H54 (cell line): ENCODE results near the gene SAP130.

ENCODE experiments used
- DNase-seq: peaks from one replicate; pipeline ENCODE4 v3.0.0; 2011; ENCODE audit warnings: low spot score, mixed read lengths; ENCODE audit not compliant: insufficient read length
- FAIRE-seq: peaks from 3 replicates; lab custom pipeline; 2011; peaks lifted over from hg19 to GRCh38; lab: Jason Lieb, UNC
- POLR2A ChIP-seq: IDR thresholded peaks from 2 replicates; pipeline ENCODE4 v1.6.1; 2011; ENCODE audit warnings: low read depth, mild to moderate bottlenecking, low read length

SAP130 gene

DNA sequence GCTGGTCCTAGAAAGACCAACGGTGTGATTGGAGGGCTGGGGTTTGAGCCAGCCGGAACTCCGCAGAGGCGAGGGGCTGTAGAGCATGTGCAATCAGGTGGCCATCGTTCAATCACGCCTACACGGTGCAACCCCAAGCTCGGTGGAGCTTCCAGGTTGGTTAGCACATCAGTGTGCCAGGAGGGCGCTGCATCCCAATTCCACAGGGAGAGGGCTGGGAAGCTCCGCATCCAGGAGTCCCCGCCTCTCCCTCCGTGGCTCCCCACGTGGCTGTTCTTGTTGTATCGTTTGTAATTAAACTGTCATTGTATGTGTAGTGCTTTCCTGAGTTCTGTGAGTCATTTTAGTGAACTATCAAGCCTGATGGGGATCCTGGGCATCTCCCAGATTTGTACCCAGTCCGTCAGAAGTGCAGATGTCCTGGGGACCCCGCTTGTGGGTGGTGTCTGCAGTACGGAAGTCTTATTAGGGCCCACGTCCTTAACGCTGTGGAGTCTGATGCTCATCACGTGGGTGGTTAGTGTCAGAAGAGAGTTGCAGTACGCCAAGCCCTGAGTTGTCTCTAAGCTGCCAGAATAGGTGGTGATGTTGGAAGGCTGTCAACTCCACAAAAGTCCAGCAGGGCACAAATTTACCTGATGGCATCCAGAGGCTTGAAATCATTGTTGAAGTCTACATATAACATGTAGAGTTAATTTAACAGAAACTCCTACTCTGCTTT, 121.5 kb downstream of the SAP130 start:
- TF ChIP-seq POLR2A: no peak
- FAIRE-seq: no peak
- peak; percentile 26 for DNase-seq

DNA sequence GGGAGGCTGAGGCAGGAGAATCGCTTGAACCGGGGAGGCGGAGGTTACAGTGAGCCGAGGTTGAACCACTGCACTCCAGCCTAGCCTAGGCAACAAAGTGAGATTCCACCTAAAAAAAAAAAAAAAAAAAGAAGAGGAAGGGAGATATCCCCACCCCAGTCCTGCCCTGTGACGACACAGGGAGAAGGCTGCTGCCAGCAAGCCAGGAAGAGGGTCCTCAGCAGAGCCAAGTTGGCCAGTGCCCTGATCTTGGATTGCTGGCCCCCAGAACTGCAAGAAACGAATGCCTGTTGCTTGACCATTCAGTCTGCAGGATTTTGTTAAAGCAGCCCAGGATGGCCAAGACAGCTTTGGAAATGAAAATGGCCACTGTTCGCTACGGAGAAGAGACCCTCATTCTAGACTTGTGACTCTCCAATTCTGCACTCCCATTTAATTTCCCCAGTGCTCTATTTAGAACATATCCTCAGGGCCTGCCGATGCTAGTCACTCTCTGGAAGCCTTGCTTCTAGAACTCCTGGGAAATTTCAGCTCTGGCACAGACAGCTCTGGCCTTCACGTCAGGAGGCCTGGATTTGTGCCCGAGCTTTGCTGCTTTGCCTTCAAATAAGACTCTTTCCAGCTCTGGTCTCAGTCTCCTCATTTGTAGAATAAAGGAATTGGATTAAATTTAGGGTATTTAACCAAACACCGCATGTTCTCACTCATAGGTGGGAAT, 126.4 kb downstream of the SAP130 start:
- DNase-seq (no peak), FAIRE-seq (no peak)
- no peak for TF ChIP-seq POLR2A

DNA sequence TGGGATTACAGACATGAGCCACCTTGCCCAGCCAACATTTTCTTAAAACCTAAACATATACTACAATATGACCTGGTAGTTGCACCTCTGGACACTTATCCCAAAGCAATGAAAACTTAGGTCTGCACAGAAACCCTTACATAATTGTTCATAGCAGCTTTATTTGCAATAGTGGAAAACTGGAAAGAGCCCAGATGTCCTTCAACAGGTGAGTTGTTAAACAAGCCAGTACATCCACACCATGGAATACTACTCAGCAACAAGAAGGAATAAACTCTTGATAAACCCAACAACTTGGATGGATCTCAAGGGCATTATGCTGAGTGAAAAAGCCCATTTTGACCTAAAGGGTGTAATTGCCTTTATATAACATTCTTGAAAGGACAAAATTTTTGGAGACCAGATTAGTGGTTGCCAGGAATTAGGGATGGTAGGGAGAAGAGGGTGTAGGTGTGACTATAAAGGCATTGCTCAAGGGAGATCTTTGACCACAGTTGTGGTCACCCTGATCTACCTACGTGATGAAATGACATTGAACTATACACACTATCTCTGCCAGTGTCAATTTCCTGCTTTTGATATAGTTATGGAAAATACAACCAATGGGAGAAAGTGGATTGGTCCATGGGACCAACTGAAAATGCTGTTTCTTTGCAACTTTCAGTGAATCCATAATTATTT, 130.2 kb downstream of the SAP130 start:
- DNase-seq (no peak), FAIRE-seq (no peak)
- TF ChIP-seq POLR2A: no peak

DNA sequence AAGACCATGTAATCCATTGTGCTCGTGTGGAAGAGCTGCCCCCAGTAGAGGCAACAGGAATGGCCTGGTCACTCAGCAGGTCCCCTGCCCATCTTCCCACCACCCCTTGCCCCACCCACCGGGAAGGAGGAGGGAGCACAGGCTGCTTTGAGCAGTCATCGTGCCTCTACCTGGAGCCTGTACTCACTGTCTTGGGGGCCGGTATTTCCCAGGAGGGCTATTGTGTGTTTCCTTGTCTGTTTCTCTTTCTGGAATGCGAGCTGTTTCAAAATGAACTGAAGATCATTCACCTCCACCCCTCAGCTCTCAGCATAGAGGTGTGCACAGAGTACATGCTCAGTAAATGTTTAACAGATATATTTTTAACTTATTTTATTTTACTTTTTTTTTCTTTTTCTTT, 134.4 kb downstream of the SAP130 start:
- no peak for DNase-seq
- no peak for FAIRE-seq
- no peak for TF ChIP-seq POLR2A

DNA sequence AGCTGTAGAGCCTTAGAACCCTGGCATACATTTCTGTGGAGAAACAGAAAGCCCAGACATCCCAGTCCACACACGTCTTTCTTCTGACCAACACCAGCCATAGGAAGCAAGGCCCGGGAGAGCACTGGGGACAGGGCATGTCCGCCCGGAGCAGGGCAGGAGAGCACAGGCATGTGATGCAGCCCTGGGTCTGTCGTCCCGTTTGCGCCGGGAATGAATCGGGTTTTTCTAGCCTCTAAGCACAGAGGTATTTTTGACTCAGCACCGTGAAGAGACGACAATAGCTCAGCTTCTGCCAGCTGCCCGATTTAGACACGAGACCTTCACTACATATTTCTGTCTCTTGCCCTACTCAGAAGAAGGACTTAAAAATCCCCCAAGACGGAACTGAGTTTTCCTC, 134.8 kb downstream of the SAP130 start:
- TF ChIP-seq POLR2A: no peak
- FAIRE-seq (no peak), DNase-seq (no peak)

DNA sequence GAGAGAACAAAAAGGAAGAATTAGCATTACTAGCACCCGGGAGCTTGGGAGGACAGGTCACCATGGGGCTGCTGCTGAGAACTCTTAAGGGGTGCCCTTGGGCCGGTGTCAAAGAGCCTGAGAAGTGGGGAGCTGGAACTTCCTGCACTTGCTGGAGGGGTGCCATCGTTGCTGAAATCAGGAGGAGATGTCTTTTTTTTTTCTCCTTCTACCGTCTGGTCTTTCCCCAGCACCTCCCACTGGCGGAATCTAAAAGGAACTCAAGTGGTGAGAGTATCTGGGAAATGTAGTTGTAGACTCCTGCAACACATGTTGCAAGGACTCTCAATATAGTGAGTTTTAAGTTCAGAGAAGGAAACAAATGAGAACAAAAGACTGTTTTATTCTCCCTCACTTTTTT, 136.0 kb downstream of the SAP130 start:
- no peak for TF ChIP-seq POLR2A
- DNase-seq: no peak
- no peak for FAIRE-seq
